ENCODE data around the gene LGALSL. TPM values are rescaled to one million over a fixed set of nuclear protein-coding genes. Genes with fewer than 3 reads are reported as not detected.

The LGALSL gene
- 1 to 10 TPM; 1.3 to 8.6 TPM for total RNA-seq

- peaks cover 0 to 2% of the 10 kb centered on the region in 2 donors for H3K36me3 ChIP-seq (replicated peaks in 1 of 2; ENCODE audit: insufficient read depth in 1 of 2, low read depth in 2 of 2)
- intact Hi-C loops (cut with DNase I): no loop called here
- peak; percentile 75 to 81 (median 76) for TF ChIP-seq POLR2A (IDR thresholded peaks at IDR 0.05)
- TF ChIP-seq, protein P1, sequence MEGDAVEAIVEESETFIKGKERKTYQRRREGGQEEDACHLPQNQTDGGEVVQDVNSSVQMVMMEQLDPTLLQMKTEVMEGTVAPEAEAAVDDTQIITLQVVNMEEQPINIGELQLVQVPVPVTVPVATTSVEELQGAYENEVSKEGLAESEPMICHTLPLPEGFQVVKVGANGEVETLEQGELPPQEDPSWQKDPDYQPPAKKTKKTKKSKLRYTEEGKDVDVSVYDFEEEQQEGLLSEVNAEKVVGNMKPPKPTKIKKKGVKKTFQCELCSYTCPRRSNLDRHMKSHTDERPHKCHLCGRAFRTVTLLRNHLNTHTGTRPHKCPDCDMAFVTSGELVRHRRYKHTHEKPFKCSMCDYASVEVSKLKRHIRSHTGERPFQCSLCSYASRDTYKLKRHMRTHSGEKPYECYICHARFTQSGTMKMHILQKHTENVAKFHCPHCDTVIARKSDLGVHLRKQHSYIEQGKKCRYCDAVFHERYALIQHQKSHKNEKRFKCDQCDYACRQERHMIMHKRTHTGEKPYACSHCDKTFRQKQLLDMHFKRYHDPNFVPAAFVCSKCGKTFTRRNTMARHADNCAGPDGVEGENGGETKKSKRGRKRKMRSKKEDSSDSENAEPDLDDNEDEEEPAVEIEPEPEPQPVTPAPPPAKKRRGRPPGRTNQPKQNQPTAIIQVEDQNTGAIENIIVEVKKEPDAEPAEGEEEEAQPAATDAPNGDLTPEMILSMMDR (IDR thresholded peaks at IDR 0.05): no peak
Observed at GRCh38 chr2:64453770-64454385, at the start of gene LGALSL. TSS of gene LGALSL (plus strand) at chr2:64454162. CDS start at chr2:64454546, 384 bp downstream.

GRCh38 chr2:64404743-64405142 lies 49.2 kb upstream of the LGALSL start:
- TF ChIP-seq POLR2A (IDR thresholded peaks at IDR 0.05): no peak
- TF ChIP-seq, protein P1 (IDR thresholded peaks at IDR 0.05): no peak
- Histone ChIP-seq H3K36me3 (replicated peaks in 1 of 2; ENCODE audit: insufficient read depth in 1 of 2, low read depth in 2 of 2) (no peaks in the 10 kb centered on the region), H3K27me3 (no peaks in the 10 kb centered on the region), H3K9me3 (no peaks in the 10 kb centered on the region), H3K27ac (peak overlapping the region; percentile 66 to 78 (median 72)), H3K4me1 (peaks cover 38% of the 10 kb centered on the region), H3K4me3 (no peak overlapping the region)
- intact Hi-C loops (cut with DNase I): no loop called here
- WGBS, 2 donors: 43 to 60% methylated on average over 8 to 9 of the region's 9 CpGs
- ATAC-seq: peak; percentile 9
- DNase-seq: peak; percentile 30 to 51 (median 38)

More at GRCh38 chr2:64453770-64454385, at the start of gene LGALSL:
- H3K27me3 ChIP-seq: no peaks in the 10 kb centered on the region
- no peaks in the 10 kb centered on the region for H3K9me3 ChIP-seq
- DNase-seq: peak; percentile 81 to 93 (median 88)
- H3K4me3 ChIP-seq: peak within 1 kb of the TSS; percentile 50 to 63
- H3K4me1 ChIP-seq: peaks cover 32% of the 10 kb centered on the region
- ATAC-seq: peak; percentile 86
- 0% methylated on average over 23 to 26 of the region's 52 CpGs for WGBS, 2 donors
- peak within 1 kb of the TSS; percentile 91 to 96 (median 94) for H3K27ac ChIP-seq

DNA sequence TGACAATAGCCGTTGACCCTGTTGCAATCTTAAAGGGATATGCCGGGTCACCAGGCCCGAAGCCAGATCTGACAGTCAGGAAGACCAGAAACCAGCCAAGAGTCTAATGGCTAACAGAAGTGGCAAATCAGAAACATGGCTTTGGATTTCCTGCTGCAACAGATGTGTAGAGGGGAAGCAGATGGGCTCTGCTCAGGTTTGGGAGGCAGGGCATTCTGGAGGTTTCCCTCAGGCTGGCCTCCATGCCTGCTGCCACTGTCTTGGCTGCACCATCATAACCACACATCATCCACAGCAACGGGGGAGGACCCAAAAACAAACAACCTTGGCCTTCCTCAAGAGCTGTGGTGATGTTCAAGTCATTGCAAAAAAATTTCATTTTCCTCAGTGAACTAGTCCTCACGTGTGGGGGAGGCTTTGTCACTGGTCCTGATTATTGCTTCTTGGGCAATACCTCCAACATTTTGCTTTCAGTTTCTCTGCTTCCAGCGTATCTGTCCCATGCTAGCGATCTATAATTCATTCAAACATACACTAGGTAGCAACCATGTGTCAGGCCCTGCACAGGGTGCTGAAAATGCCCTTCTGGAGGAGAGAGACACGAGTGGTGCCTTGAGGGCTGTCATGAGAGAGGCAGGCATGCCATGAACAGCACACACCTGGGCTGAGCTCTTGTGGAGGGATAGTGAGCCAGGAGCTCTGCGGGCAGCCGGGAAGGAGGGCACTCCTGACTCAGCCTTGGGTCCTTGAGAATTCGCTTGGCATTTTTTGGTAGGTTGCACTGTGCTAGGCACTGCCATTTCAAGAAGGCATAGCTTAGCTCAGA lies 48.2 kb upstream of the LGALSL start:
- Histone ChIP-seq H3K4me1 (peaks cover 30% of the 10 kb centered on the region), H3K4me3 (no peak overlapping the region), H3K27ac (no peak overlapping the region), H3K36me3 (replicated peaks in 1 of 2; ENCODE audit: insufficient read depth in 1 of 2, low read depth in 2 of 2) (no peaks in the 10 kb centered on the region), H3K9me3 (no peaks in the 10 kb centered on the region), H3K27me3 (no peaks in the 10 kb centered on the region)
- TF ChIP-seq, protein P1 (IDR thresholded peaks at IDR 0.05): no peak
- no peak for TF ChIP-seq POLR2A (IDR thresholded peaks at IDR 0.05)
- DNase-seq: peak in 1 of 4 donors; percentile 19
- ATAC-seq: no peak
- intact Hi-C loops (cut with DNase I): no loop called here
- 74 to 83% methylated on average over 11 of the region's 11 CpGs for WGBS, 2 donors

DNA sequence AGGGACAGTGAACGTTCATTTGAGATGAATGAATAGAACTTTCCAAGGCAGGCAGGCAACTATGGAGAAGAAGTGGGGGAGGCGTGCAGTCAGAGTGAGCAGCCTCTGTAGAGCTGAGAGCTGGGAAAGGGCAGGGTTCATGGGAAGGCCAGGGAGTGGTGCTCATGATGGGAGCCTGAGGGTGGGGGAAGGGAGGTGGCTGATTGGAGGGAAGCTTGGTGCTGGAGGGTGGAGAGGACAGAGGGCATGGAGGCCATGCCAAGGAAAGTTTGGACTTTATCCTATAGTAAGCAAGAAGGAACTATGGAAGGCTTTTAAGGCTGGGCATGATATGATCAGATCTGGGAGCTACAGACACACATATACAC lies 47.6 kb upstream of the LGALSL start:
- no peak for ATAC-seq
- Histone ChIP-seq H3K4me3 (no peak overlapping the region), H3K27ac (no peak overlapping the region)

GRCh38 chr2:64408031-64408430 lies 45.9 kb upstream of the LGALSL start:
- no peak for TF ChIP-seq POLR2A (IDR thresholded peaks at IDR 0.05)
- TF ChIP-seq, protein P1 (IDR thresholded peaks at IDR 0.05): no peak
- Histone ChIP-seq H3K9me3 (no peaks in the 10 kb centered on the region), H3K4me3 (no peak overlapping the region), H3K4me1 (peaks cover 19% of the 10 kb centered on the region), H3K27me3 (no peaks in the 10 kb centered on the region), H3K36me3 (replicated peaks in 1 of 2; ENCODE audit: insufficient read depth in 1 of 2, low read depth in 2 of 2) (no peaks in the 10 kb centered on the region), H3K27ac (no peak overlapping the region)
- WGBS, 2 donors: 87 to 98% methylated on average over 3 of the region's 3 CpGs
- DNase-seq (no peak), ATAC-seq (no peak)
- intact Hi-C loops (cut with DNase I): no loop called here

More for the DNA sequence above, 47.6 kb upstream of the LGALSL start:
- Histone ChIP-seq H3K9me3 (no peaks in the 10 kb centered on the region), H3K36me3 (replicated peaks in 1 of 2; ENCODE audit: insufficient read depth in 1 of 2, low read depth in 2 of 2) (no peaks in the 10 kb centered on the region), H3K27me3 (no peaks in the 10 kb centered on the region), H3K4me1 (peaks cover 24% of the 10 kb centered on the region)
- WGBS, 2 donors: 81 to 93% methylated on average over 2 of the region's 2 CpGs
- no peak for DNase-seq
- intact Hi-C loops (cut with DNase I): no loop called here
- TF ChIP-seq POLR2A (IDR thresholded peaks at IDR 0.05): no peak
